Right lobe of liver (tissue), 4 donors: ENCODE results near the gene ZNF709.

ENCODE experiments used
- POLR2A ChIP-seq: fragments of 450-650 bp; IDR thresholded peaks from one replicate; pipeline ENCODE4 v1.6.1; 2017; ENCODE audit warnings: antibody characterized with exemption, mild to moderate bottlenecking
- TF ChIP-seq, protein P1 (sequence below), 4 donors: fragments of 200-600 bp in 3 of 4; fragments of 450-650 bp in 1 of 4; IDR thresholded peaks; one replicate each; pipeline versions ENCODE4 v1.5.1 to v1.8.0; 2016 to 2022; ENCODE audit warnings: antibody characterized with exemption in 4 of 4, mild to moderate bottlenecking in 2 of 4
- donor health status: DM: no; HTN: no; CAD: no.
- donor health status: DM: no; HTN: no; CAD: no.
- donor health status: DM: no; HTN: yes; CAD: no.

DNA sequence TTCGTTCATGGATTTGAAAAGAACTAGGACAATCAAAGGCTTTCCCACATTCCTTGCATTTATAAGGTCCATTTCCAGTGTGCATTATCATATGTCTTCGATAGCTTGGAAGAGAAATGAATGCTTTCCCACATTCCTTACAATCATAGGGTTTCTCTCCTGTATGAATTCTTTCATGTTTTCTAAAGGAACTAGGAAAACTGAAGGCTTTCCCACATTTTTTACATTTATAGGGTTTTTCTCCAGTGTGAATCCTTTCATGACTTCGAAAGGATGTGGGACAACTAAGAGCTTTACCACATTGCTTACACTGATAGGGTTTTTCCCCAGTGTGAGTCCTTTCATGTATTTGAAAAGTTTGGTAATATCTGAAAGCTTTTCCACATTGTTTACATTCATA lies 19.8 kb downstream of the ZNF709 start:
- no peak for TF ChIP-seq POLR2A
- TF ChIP-seq, protein P1, sequence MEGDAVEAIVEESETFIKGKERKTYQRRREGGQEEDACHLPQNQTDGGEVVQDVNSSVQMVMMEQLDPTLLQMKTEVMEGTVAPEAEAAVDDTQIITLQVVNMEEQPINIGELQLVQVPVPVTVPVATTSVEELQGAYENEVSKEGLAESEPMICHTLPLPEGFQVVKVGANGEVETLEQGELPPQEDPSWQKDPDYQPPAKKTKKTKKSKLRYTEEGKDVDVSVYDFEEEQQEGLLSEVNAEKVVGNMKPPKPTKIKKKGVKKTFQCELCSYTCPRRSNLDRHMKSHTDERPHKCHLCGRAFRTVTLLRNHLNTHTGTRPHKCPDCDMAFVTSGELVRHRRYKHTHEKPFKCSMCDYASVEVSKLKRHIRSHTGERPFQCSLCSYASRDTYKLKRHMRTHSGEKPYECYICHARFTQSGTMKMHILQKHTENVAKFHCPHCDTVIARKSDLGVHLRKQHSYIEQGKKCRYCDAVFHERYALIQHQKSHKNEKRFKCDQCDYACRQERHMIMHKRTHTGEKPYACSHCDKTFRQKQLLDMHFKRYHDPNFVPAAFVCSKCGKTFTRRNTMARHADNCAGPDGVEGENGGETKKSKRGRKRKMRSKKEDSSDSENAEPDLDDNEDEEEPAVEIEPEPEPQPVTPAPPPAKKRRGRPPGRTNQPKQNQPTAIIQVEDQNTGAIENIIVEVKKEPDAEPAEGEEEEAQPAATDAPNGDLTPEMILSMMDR (IDR thresholded peaks at IDR 0.05) = no peak
